GM12801 (cell line): ENCODE data around the gene MLPH.

Source experiments
- CTCF ChIP-seq: IDR thresholded peaks from one replicate; pipeline ENCODE4 v1.5.1; 2011; ENCODE audit warnings: control low read depth; ENCODE audit not compliant: insufficient read length; ENCODE audit errors: extremely low read depth

The MLPH gene

DNA sequence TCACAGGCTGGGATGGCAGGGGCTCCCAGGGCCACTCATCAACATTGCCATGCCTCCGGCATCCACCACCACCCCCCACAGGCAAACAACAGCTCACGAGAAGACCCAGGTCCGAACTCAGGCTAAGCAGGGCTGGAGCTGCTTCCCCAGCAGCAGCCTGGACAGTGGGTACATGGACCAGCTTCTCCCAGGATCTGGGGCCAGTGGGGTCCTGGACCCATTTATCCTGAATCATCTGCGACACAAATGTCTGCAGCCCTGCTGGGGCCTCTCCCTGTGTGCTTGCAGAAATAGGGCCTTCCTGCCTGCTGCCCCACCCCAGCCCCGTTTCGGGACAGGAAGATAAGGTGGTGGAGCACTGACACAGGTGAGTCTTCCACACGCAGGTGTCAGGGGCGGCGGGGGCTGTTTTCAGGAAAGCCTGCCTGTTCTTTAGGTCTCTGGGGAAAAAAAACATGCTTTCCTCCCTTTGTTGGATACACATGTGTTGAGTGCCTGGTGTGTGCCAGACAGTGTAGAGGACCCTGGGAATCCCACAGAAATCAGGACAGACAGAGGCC lies 83.8 kb downstream of the MLPH start:
- no peak for TF ChIP-seq CTCF

- TF ChIP-seq CTCF, result no peak
Observed at GRCh38 chr2:237571551-237571950, 84.5 kb downstream of the MLPH start.

- peak; percentile 11 for TF ChIP-seq CTCF
Observed at GRCh38 chr2:237572021-237572741, 85.1 kb downstream of the MLPH start.

GRCh38 chr2:237572742-237573101 lies 85.7 kb downstream of the MLPH start:
- no peak for TF ChIP-seq CTCF

DNA sequence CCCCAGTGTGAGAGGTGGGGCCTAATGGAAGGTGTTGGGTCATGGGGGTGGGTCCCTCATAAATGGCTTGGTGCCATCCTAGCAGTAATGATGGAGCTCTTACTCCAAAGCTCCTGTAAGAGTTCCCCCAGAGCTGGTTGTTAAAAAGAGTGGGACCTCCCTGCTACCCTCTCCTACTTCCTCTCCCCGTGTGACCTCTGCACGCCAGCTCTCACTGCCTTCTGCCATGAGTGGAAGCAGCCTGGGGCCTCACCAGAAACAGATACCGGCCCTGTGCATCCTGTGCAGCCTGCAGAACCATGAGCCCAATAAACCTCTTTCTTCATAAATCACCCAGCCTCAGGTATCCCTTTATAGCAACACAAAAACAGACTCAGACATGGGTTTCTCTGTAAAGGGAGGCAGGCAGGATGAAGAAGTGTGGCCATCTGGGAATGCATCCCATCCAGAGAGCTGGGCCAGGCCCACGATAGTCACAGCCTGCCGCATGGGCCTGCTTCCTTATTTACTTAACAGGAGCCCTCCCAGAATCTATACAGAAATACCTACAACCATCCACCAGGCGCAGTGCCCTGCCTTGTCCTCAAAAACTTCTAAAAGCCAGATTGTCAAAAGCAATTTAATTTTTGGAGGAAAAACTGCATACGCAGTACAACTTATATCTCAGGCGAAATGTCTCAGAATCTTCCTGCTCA lies 86.8 kb downstream of the MLPH start:
- TF ChIP-seq CTCF, result no peak

DNA sequence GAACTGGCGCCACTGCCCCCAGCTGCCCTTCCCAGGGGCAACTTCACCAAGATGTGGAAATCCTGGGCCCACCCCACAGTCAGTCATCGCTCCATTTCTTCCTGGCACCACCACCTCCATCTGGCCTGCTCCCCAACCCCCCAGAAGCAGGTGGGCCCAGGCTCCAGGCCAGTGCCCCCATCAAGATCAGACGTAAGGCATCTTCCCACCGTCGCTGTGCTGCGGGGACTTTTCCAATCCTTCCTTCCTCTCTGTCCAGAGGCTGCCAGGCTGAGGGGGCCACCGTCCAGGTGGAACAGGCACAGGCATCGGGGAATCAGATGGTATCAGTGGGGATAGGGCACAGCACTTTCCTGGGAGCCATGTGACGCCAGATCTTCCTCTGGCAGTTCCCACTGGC lies 87.4 kb downstream of the MLPH start:
- no peak for TF ChIP-seq CTCF

- no peak for TF ChIP-seq CTCF
Observed at GRCh38 chr2:237574894-237575868, 88.1 kb downstream of the MLPH start.
